ENCODE results near the gene LMOD3.

The LMOD3 gene

GRCh38 chr3:69122403-69122802 lies at the start of gene LMOD3:
Gene LMOD3 (minus strand): TSS chr3:69122595. CDS start chr3:69122386, 209 bp downstream.
- DNase-seq = no peak

GRCh38 chr3:69172058-69172457 lies 49.7 kb upstream of the LMOD3 start:
- no peak for DNase-seq

- no peak for DNase-seq
Measured at GRCh38 chr3:69166446-69166845, 44.1 kb upstream of the LMOD3 start.

- no peak for DNase-seq
Measured at GRCh38 chr3:69165744-69166143, 43.3 kb upstream of the LMOD3 start.

GRCh38 chr3:69164296-69164695 lies 41.9 kb upstream of the LMOD3 start:
- DNase-seq = no peak

- no peak for DNase-seq
Measured at GRCh38 chr3:69162308-69162980, 40.0 kb upstream of the LMOD3 start.

- DNase-seq = peak; percentile 21
Measured at GRCh38 chr3:69161587-69162307, 39.4 kb upstream of the LMOD3 start.

GRCh38 chr3:69160525-69160924 lies 38.1 kb upstream of the LMOD3 start:
- no peak for DNase-seq

GRCh38 chr3:69160107-69160506 lies 37.7 kb upstream of the LMOD3 start:
- no peak for DNase-seq

GRCh38 chr3:69149586-69149985 lies 27.2 kb upstream of the LMOD3 start:
- DNase-seq = no peak

- no peak for DNase-seq
Measured at GRCh38 chr3:69145688-69146087, 23.3 kb upstream of the LMOD3 start.

GRCh38 chr3:69144631-69145245 lies 22.3 kb upstream of the LMOD3 start:
- no peak for DNase-seq

- DNase-seq = no peak
Measured at GRCh38 chr3:69143612-69144011, 21.2 kb upstream of the LMOD3 start.

GRCh38 chr3:69142797-69143454 lies 20.5 kb upstream of the LMOD3 start:
- DNase-seq = no peak

- no peak for DNase-seq
Measured at GRCh38 chr3:69142090-69142489, 19.7 kb upstream of the LMOD3 start.

- DNase-seq = no peak
Measured at GRCh38 chr3:69141313-69141712, 18.9 kb upstream of the LMOD3 start.

GRCh38 chr3:69137412-69137811 lies 15.0 kb upstream of the LMOD3 start:
- DNase-seq = no peak

GRCh38 chr3:69137005-69137404 lies 14.6 kb upstream of the LMOD3 start:
- no peak for DNase-seq

- DNase-seq = no peak
Measured at GRCh38 chr3:69130689-69131088, 8.3 kb upstream of the LMOD3 start.

GRCh38 chr3:69129531-69129930 lies 7.1 kb upstream of the LMOD3 start:
- no peak for DNase-seq

- DNase-seq = no peak
Measured at GRCh38 chr3:69128509-69128908, 6.1 kb upstream of the LMOD3 start.

- DNase-seq = no peak
Measured at GRCh38 chr3:69126999-69127398, 4.6 kb upstream of the LMOD3 start.

GRCh38 chr3:69126216-69126615 lies 3.8 kb upstream of the LMOD3 start:
- DNase-seq = no peak

GRCh38 chr3:69121950-69122349 lies 445 bp downstream of the LMOD3 start:
- no peak for DNase-seq
